HG03565 (cell line): ENCODE data around the gene CFAP251.
"Not testable (repeated sequence)": the region's sequence is repeated elsewhere in the genome, so short reads cannot be mapped to it uniquely, and the experiment has no call there.

Experiments used
- ATAC-seq: cut with Tn5 transposase; IDR thresholded peaks from one replicate; pipeline ENCODE4 v1.9.1; 2021; ENCODE audit warnings: mild to moderate bottlenecking, moderate library complexity; ENCODE audit not compliant: unreplicated experiment

The CFAP251 gene

GRCh38 chr12:122023339-122024131 is 105.1 kb downstream of the CFAP251 start:
- ATAC-seq = no peak

- ATAC-seq = no peak
These were observed 105.9 kb downstream of the CFAP251 start for GRCh38 chr12:122024132-122024785.

- no peak for ATAC-seq
These were observed 108.4 kb downstream of the CFAP251 start for GRCh38 chr12:122026706-122027333.

GRCh38 chr12:122028165-122028904 is 109.9 kb downstream of the CFAP251 start:
- no peak for ATAC-seq

GRCh38 chr12:122028905-122029560 is 110.6 kb downstream of the CFAP251 start:
- ATAC-seq = no peak

GRCh38 chr12:122029620-122030423 is 111.4 kb downstream of the CFAP251 start:
- no peak for ATAC-seq

- ATAC-seq = no peak
These were observed 112.1 kb downstream of the CFAP251 start for GRCh38 chr12:122030424-122031035.

- ATAC-seq = no peak
These were observed 113.2 kb downstream of the CFAP251 start for GRCh38 chr12:122031342-122032216.

- no peak for ATAC-seq
These were observed 114.2 kb downstream of the CFAP251 start for GRCh38 chr12:122032580-122032979.

GRCh38 chr12:122035292-122035691 is 116.9 kb downstream of the CFAP251 start:
- no peak for ATAC-seq

GRCh38 chr12:122036153-122036552 is 117.8 kb downstream of the CFAP251 start:
- ATAC-seq = no peak

GRCh38 chr12:122040579-122041386 is 122.4 kb downstream of the CFAP251 start:
- no peak for ATAC-seq

GRCh38 chr12:122041458-122041857 is 123.1 kb downstream of the CFAP251 start:
- ATAC-seq = not testable (repeated sequence)

- ATAC-seq = no peak
These were observed 124.5 kb downstream of the CFAP251 start for GRCh38 chr12:122042910-122043309.

GRCh38 chr12:122043476-122043875 is 125.1 kb downstream of the CFAP251 start:
- ATAC-seq = no peak

GRCh38 chr12:122045262-122045661 is 126.9 kb downstream of the CFAP251 start:
- no peak for ATAC-seq

- no peak for ATAC-seq
These were observed 127.8 kb downstream of the CFAP251 start for GRCh38 chr12:122046145-122046544.

GRCh38 chr12:122048151-122048550 is 129.8 kb downstream of the CFAP251 start:
- no peak for ATAC-seq
